HG03139 (cell line): Measurements from ENCODE around the gene GABRB3.

Experiments used
- ATAC-seq: cut with Tn5 transposase; IDR thresholded peaks from one replicate; pipeline ENCODE4 v1.9.1; 2021; ENCODE audit not compliant: unreplicated experiment

GABRB3 gene

GRCh38 chr15:26562336-26562735, 210.5 kb downstream of the GABRB3 start:
- ATAC-seq = no peak

DNA sequence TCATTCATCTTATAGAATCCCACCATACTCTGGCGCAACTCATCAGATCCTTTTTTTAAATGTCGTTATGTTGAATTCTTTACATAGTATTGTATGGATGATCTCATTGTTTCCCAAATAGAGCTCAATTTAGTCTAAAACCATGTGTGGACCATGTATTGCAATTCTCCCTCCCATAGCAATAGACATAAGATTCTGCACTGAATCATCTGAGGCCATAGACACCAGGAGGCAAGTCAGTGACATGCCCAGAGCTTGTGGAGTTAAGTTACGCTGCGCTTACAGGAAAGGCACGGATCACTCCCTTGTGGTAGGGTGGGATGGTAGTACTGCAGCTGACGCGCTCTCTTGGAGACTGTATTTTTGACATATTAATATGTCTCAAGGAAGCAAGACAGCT, 211.0 kb downstream of the GABRB3 start:
- no peak for ATAC-seq

DNA sequence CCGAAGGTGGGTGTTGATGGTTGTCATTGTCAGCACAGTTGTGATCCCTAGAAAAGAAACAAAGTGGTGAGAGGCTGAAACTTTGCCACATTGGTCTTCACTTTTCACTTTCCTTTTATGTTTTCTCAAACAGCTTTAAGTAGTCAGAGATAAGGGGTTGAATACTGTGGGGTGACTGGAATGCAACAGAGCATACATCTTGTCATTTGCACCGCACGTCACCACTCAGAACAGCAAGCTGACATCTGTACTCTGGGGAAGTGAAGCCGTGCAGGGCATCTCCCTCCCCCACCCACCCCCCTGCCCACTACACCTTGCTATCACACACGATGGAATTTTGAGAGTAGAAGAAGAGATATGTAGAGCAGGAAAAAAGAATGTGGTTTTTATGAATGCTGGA, 211.7 kb downstream of the GABRB3 start:
- no peak for ATAC-seq

DNA sequence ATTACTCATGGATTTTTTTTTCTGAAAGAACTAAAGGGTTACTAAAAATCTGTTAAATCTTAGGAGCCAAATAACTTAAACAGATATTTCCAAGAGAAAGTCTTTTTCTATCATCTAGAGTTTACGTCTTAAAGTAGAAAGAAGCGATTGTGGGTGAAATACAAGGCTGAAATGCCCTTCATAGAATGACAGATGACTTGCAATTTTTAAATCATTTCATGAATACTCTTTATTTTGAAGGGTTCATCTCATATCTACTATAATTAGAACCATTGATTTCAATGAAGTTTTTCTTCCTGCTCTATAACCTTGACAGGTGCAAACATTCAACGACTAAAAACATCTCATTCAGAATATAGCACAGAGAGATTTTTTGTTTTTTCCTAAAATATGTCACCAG, 217.0 kb downstream of the GABRB3 start:
- no peak for ATAC-seq

DNA sequence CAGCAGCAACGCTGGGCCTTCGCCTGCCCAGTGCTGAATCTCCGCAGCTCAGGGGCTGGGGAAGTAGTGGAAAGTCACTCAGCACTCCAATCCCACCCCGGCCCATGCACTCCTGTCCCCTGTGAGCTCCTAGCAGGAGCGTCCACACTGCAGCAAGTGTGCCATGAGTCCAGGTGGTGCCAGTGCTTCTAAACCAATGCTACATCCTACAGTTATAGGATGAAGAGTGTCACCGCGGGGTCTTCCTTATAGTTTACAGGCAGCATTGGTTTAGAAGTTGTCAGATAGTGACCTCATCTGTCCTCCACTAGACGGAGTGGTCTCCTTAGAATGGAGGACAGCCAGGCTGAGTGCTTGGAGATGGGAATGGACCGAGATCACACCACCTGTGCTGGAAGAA, 221.4 kb downstream of the GABRB3 start:
- no peak for ATAC-seq

DNA sequence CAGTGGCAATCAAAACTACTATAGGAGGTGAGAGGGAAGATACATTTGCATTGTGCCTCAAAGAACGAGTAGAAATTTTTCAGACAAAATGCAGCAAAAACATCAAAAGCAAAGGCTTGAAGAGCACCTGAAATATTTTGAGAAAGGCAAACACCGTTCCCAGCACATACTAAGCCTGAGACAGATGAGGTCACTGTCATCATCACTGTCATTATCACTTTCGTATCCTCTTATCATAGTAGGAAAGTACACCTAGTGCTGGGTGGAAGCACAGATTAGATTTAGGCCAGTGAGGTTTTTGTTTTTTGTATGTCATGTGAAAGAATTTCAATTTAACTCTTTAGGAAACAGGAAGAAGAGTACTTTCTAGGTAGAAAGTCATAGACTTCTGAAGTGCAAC, 222.0 kb downstream of the GABRB3 start:
- ATAC-seq = no peak

DNA sequence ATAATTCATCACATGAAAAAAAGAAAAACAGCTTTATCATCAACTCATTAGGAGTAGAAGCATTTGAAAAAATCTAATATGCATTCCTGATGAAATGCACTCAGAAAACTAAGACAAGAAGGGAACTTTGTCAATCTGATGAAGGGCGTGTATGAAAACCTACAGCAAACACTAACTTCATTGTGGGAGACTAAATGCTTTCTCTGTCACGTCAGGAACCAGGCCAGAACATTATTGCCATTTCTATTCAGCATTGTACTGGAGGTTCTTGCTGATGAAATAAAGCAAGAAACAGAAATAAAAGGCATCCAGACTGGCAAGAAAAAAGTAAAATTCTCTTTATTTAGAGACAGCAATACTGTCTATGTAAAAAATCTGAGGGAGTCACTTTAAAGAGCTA, 235.2 kb downstream of the GABRB3 start:
- ATAC-seq = no peak

- ATAC-seq = no peak
These were observed 241.4 kb downstream of the GABRB3 start for GRCh38 chr15:26531489-26531888.

DNA sequence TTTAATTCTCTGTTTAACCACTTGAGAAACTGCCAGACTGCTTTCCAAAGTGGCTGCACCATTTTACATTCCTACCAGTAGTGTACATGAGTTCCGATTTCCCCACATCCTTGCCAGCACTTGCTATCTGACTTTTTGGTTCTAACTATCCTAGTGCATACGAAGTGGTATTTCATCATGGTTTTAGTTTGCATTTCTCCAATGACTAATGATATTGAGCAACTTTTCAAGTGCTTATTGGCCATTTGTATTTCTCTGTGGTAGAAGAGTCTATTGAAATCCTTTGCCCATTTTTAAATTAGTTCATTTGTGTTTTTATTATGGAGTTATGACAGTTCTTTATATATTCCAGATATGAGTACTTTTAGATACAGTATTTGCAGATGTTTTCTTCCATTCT, 247.8 kb downstream of the GABRB3 start:
- ATAC-seq = no peak

GRCh38 chr15:26521691-26522198, 251.1 kb downstream of the GABRB3 start:
- ATAC-seq = no peak

GRCh38 chr15:26521130-26521529, 251.7 kb downstream of the GABRB3 start:
- ATAC-seq = no peak

GRCh38 chr15:26518885-26519284, 254.0 kb downstream of the GABRB3 start:
- ATAC-seq = no peak

- no peak for ATAC-seq
These were observed 256.5 kb downstream of the GABRB3 start for GRCh38 chr15:26516102-26516980.

DNA sequence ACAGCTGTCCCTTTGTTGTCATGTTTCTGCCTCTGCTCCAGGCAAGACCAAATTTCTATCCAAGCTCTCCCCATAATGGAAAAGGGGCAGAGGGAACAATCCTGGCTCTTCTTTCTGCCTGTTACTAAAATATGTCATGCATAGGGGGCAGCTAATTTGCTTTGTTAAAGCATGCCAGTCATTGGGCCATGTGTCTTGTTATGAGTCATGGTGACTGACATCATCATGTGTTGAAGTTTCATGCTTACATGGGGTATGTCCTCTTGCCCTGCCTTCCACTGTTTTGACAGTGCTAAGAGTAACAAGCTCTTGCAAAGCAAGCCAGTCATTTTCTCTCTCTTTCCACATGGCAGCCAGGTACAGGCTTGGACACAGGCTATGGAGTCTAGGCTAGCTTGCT, 268.9 kb downstream of the GABRB3 start:
- ATAC-seq = no peak
